Endothelial cell of umbilical vein (primary cell): ENCODE data around the gene APOC4. TPM values are rescaled to one million over a fixed set of nuclear protein-coding genes. Genes with fewer than 3 reads are reported as not detected.

ENCODE experiments used
- BruUV-seq: library from RNA; stranded (reverse); fragments of 400-500 nt; replicated peaks from 2 replicates; lab custom pipeline; 2021; lab: Mats Ljungman, UMichigan
- CTCF ChIA-PET: fragments of 300-600, 350-600 bp; sonication (Branson Sonifier 250); formaldehyde crosslinking; loops from one replicate; lab custom pipeline; 2021; ENCODE audit warnings: antibody characterized with exemption, inconsistent platforms; lab: Charles Lee
- POLR2A ChIA-PET: fragments of 300-600, 350-600 bp; sonication (Branson Sonifier 250); formaldehyde crosslinking; loops from one replicate; lab custom pipeline; 2021; ENCODE audit warnings: antibody characterized with exemption, inconsistent platforms; lab: Charles Lee
- DNase-seq: peaks from one replicate; pipeline ENCODE4 v3.0.0-alpha.2; 2011; ENCODE audit warnings: low read depth, low spot score
- FAIRE-seq: peaks from 2 replicates; lab custom pipeline; 2011; peaks lifted over from hg19 to GRCh38; lab: Jason Lieb, UNC
- H2AFZ ChIP-seq: 2 replicates; pipeline ENCODE4 v1.6.0; 2012; ENCODE audit warnings: low read depth, low read length, control low read depth, inconsistent platforms
- H3K27ac ChIP-seq: 2 replicates; pipeline ENCODE4 v1.5.1; 2011; ENCODE audit warnings: low read depth, mild to moderate bottlenecking, control low read depth, low read length, moderate library complexity; ENCODE audit not compliant: insufficient read depth
- H3K27me3 ChIP-seq, 2 experiments: 2 replicates each; pipeline versions ENCODE4 v1.6.0 to v1.6.1; 2011; ENCODE audit warnings: low read length in 2 of 2, mixed read lengths in 1 of 2; ENCODE audit not compliant: control insufficient read depth in 2 of 2, insufficient read depth in 2 of 2
- H3K36me3 ChIP-seq, 2 experiments: 2 replicates in 1 of 2; 3 replicates in 1 of 2; pipeline ENCODE4 v1.5.1; 2011; ENCODE audit warnings: low read length in 2 of 2, mild to moderate bottlenecking in 1 of 2, moderate library complexity in 1 of 2; ENCODE audit not compliant: control insufficient read depth in 2 of 2, insufficient read depth in 2 of 2; ENCODE audit errors: extremely low read depth in 1 of 2
- H3K4me1 ChIP-seq: 3 replicates; pipeline ENCODE4 v1.5.1; 2011; ENCODE audit warnings: mild to moderate bottlenecking, low read length; ENCODE audit not compliant: control insufficient read depth, insufficient read depth; ENCODE audit errors: extremely low read depth
- H3K4me2 ChIP-seq: 2 replicates; pipeline ENCODE4 v1.6.1; 2011; ENCODE audit warnings: low read length, control low read depth, mixed read lengths; ENCODE audit not compliant: insufficient read depth
- H3K4me3 ChIP-seq, 3 experiments: fragments of 200-600 bp in 1 of 3; sonication (generic), shearing (Covaris generic) in 1 of 3; replicated peaks in 1 of 3; 2 replicates each; pipeline ENCODE4 v1.5.1; 2011 to 2016; ENCODE audit warnings: control low read depth in 3 of 3, low read length in 3 of 3, mild to moderate bottlenecking in 2 of 3, inconsistent platforms in 1 of 3, low read depth in 1 of 3, moderate library complexity in 1 of 3; ENCODE audit not compliant: insufficient read depth in 1 of 3
- H3K79me2 ChIP-seq: 2 replicates; pipeline ENCODE4 v1.6.0; 2012; ENCODE audit warnings: low read length, inconsistent platforms; ENCODE audit not compliant: control insufficient read depth, insufficient read depth
- H3K9ac ChIP-seq: replicated peaks from 2 replicates; pipeline ENCODE3; 2011; ENCODE audit warnings: low read length, control low read depth; ENCODE audit not compliant: insufficient read depth; ENCODE audit errors: extremely low read depth
- H3K9me1 ChIP-seq: replicated peaks from 3 replicates; pipeline ENCODE4 v1.6.0; 2011; ENCODE audit warnings: mild to moderate bottlenecking, low read length; ENCODE audit not compliant: control insufficient read depth, insufficient read depth; ENCODE audit errors: extremely low read depth
- H3K9me3 ChIP-seq: replicated peaks from 2 replicates; pipeline ENCODE4 v1.5.1; 2012; ENCODE audit warnings: low read length, inconsistent platforms; ENCODE audit not compliant: control insufficient read depth, insufficient read depth
- H4K20me1 ChIP-seq: replicated peaks from 2 replicates; pipeline ENCODE3; 2011; ENCODE audit warnings: mild to moderate bottlenecking, low read length; ENCODE audit not compliant: control insufficient read depth, insufficient read depth; ENCODE audit errors: extremely low read depth
- CTCF ChIP-seq, 2 donors: IDR thresholded peaks; 1 replicate in 1 of 2; 2 replicates in 1 of 2; pipeline ENCODE4 v1.5.1; 2011; ENCODE audit warnings: low read length in 2 of 2, mild to moderate bottlenecking in 2 of 2, moderate library complexity in 2 of 2, control low read depth in 1 of 2, inconsistent platforms in 1 of 2, low read depth in 1 of 2; ENCODE audit not compliant: insufficient read depth in 1 of 2; ENCODE audit errors: extremely low read depth in 1 of 2
- EZH2 ChIP-seq: IDR thresholded peaks from 2 replicates; pipeline ENCODE4 v1.6.1; 2012; ENCODE audit warnings: borderline replicate concordance, low read depth, mild to moderate bottlenecking, moderate library complexity, low read length, inconsistent platforms; ENCODE audit not compliant: severe bottlenecking
- FOS ChIP-seq: IDR thresholded peaks from 2 replicates; pipeline ENCODE4 v1.6.1; 2011; ENCODE audit warnings: mild to moderate bottlenecking, low read length, moderate library complexity, borderline replicate concordance; ENCODE audit not compliant: insufficient read depth
- GATA2 ChIP-seq: IDR thresholded peaks from 2 replicates; pipeline ENCODE4 v1.7.0; 2011; ENCODE audit warnings: low read depth, mild to moderate bottlenecking, moderate library complexity, mixed read lengths, low read length; ENCODE audit not compliant: insufficient read length, insufficient read depth
- JUN ChIP-seq: IDR thresholded peaks from 2 replicates; pipeline ENCODE4 v1.6.1; 2011; ENCODE audit warnings: borderline replicate concordance, low read depth; ENCODE audit not compliant: insufficient read length, insufficient read depth
- MAX ChIP-seq: IDR thresholded peaks from 2 replicates; pipeline ENCODE4 v1.6.1; 2011; ENCODE audit not compliant: insufficient read depth, insufficient read length
- MYC ChIP-seq: IDR thresholded peaks from one replicate; pipeline ENCODE4 v1.6.1; 2011; ENCODE audit warnings: mild to moderate bottlenecking, low read depth, low read length
- POLR2A ChIP-seq: IDR thresholded peaks from 2 replicates; pipeline ENCODE4 v1.6.1; 2012; ENCODE audit warnings: low read depth, mild to moderate bottlenecking, control low read depth, low read length
- POLR2AphosphoS5 ChIP-seq: IDR thresholded peaks from 2 replicates; pipeline ENCODE4 v1.6.1; 2012; ENCODE audit warnings: low read depth, mild to moderate bottlenecking, control low read depth, low read length, moderate library complexity; ENCODE audit not compliant: insufficient read depth
- dilution Hi-C: fragments of 300-500 bp; cut with MboI; formaldehyde crosslinking; loops from one replicate; pipeline ENCODE4 v1.15.0; 2019; ENCODE audit warnings: low sequenced_read_pairs; ENCODE audit not compliant: extremely low pct_ligation_motif_present
- intact Hi-C: fragments of 100-400 bp; cut with micrococcal nuclease; formaldehyde crosslinking; loops from one replicate; pipeline ENCODE4 v1.10.0; 2022
- polyA plus RNA-seq, 4 experiments: library from polyadenylated mRNA; depleted of rRNA in 3 of 4; stranded (reverse) in 3 of 4; unstranded in 1 of 4; fragments of >200 nt; gene quantifications; 2 replicates each; pipeline versions ENCODE4 v1.2.1 to v1.2.3, GENCODE V29; 2011 to 2012; ENCODE audit warnings: missing spikeins in 1 of 4
- total RNA-seq: library from RNA; stranded (reverse); gene quantifications from 2 replicates; pipeline ENCODE4 v1.2.3, GENCODE V29; 2021

The APOC4 gene
- total and polyA plus RNA-seq, 2 donors (not counting 3 experiments of a cell fraction or from before 2014, with no cell fraction given) = not detected

DNA sequence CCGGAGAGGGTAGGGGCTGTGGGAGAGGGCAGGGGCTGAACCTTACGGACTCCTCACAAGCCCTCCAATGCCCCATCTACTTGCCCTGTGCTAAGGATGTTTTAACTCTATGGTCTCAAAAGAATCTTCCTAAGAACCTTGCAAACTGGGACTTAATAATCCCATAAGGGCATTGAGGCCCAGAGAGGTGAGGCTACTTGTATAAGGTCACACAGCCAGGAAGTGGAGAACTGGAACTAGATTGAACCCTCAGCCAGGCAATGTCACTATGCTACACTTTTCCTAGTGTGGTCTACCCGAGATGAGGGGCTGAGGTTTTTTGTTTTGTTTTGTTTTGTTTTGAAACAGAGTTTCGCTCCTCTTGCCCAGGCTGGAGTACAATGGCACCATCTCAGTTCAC, 10.5 kb upstream of the APOC4 start:
- H3K27ac ChIP-seq = no peak overlapping the region
- no peaks in the 10 kb centered on the region for H3K36me3 ChIP-seq
- H3K9ac ChIP-seq = no peak overlapping the region
- peaks cover 3% of the 10 kb centered on the region for H3K4me1 ChIP-seq
- no peaks in the 10 kb centered on the region for H3K9me3 ChIP-seq
- no peaks in the 10 kb centered on the region for H3K9me1 ChIP-seq
- no TSS peak for BruUV-seq
- no peaks in the 10 kb centered on the region for H3K79me2 ChIP-seq
- H3K4me3 ChIP-seq = no peak overlapping the region
- dilution Hi-C loops = no loop called here
- intact Hi-C loops = no loop called here
- no peak for DNase-seq
- FAIRE-seq = no peak
- ChIA-PET CTCF (interaction anchor here (0.7 to 1.2 kb wide), 2 partner anchors 128 to 361 kb away, joined by 3 read pairs; no protein-coding TSS in a partner anchor), POLR2A (no interaction called here)
- H2AFZ ChIP-seq = no peak overlapping the region
- no peaks in the 10 kb centered on the region for H3K27me3 ChIP-seq
- TF ChIP-seq MYC (no peak), GATA2 (no peak), POLR2A (no peak), CTCF (IDR thresholded peaks at IDR 0.05; ENCODE audit: extremely low read depth in 1 of 2, insufficient read depth in 1 of 2, low read depth in 1 of 2, low read length in 2 of 2) (no peak), FOS (no peak), MAX (no peak), EZH2 (no peak), POLR2AphosphoS5 (no peak), JUN (no peak)
- no peaks in the 10 kb centered on the region for H4K20me1 ChIP-seq
- no peak overlapping the region for H3K4me2 ChIP-seq
